Stimulated activated CD4-positive, alpha-beta T cell treated with anti-CD3 and anti-CD28 coated beads, Interleukin-1b, Interleukin-23, amount 100 ng/mL, for 48 hours (primary cell): ENCODE measurements around the gene CSTB.

Source experiments
- DNase-seq: peaks from one replicate; pipeline ENCODE4 v3.0.0-alpha.2; 2020

Gene CSTB

DNA sequence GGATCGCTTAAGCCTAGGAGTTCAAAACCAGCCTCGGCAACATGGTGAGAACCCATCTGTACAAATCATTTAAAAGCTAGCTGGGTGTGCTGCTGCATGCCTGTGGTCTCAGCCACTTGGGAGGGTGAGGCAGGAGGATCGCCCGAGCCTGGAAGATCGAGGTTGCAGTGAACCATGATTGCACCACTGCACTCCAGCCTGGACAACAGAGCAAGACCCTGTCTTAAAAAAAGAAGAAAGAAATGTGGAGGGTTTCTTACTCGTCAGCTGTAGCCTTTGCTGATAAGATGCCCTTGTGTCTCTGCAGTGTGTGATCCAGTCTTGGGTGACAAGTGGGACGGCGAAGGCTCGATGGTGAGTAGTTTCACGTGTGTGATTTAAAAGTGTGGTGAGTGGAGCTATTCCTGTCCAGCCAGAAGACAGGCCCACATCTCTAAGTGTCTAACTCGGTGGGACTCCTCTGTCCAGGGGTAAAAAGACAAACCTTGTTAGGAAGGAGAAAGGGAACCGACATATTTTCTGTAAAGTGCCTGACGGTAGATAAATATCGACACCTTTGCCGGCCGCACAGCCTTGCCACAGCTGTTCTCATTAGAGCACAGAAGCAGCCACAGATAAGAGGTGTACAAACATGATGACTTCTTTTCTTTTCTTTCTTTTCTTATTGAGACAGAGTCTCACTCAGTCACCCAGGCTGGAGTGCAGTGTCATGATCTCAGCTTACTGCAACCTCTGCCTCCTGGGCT lies 30.2 kb downstream of the CSTB start:
- DNase-seq: no peak

DNA sequence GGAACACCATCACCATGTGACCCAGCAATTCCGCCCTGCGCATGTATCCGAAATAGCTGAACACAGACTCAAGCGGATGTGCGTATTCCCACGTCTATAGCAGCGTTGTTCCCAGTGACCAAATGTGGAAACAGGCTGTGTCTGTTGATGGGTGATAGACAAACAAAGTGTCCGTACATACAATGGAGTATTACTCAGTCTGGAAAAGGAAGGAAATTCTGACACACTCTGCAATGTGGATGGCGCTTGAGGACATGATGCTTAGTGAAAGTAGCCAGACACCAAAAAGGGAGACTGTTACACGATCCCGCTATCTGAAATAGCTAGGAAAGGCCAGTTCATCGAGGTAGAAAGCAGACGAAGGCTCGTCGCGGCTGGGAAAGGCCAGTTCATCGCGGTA lies 31.4 kb downstream of the CSTB start:
- no peak for DNase-seq

DNA sequence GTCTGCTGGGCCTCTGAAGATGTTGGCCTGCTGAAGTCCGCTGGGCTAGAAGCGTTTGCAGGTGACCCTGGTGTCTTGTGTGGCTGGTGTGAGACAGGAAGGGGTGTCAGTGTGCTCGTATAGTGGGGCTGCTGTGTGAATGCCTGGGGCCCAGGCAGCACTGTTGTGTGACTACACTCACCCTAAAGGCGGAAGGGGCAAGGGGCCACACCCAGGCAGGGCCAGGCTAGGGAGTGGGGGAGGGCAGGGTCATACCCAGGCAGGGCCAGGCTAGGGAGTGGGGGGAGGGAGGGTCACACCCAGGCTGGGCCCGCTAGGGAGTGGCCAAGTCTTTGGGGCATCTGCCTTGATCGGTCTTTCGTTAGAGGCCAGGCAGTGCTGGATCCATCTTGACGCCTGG lies 32.2 kb downstream of the CSTB start:
- DNase-seq: no peak

DNA sequence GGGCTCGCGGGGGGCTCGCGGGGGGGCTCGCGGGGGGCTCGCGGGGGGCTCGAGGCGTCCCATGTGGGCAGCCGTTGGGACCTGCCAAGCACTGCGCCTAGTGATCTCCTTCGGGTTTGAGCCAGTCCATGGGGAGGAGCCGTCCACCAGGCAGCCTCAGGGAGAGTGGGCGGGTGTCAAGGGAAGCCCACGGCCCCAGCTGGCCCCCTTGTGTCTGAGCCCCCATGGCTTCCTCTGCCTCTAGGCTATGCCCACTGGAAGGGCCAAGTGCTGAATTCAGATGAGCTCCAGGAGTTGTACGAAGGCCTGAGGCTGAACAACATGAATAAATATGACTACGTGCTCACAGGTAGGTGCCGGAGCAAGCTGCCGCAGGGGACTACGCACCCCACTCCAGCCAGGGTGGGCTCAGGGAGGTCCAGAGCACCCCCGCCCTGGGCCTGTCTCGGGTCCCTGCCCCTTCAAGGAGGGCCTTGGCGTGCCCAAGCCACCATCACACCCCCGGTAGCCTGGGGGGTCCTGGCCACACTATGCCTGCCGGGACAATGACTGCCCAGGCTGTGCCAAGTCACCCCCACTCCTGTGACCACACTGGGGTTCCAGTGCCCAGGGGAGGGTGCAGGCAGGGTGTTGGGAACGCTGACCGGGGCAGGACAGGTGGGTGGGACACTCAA lies 34.5 kb downstream of the CSTB start:
- DNase-seq: no peak

DNA sequence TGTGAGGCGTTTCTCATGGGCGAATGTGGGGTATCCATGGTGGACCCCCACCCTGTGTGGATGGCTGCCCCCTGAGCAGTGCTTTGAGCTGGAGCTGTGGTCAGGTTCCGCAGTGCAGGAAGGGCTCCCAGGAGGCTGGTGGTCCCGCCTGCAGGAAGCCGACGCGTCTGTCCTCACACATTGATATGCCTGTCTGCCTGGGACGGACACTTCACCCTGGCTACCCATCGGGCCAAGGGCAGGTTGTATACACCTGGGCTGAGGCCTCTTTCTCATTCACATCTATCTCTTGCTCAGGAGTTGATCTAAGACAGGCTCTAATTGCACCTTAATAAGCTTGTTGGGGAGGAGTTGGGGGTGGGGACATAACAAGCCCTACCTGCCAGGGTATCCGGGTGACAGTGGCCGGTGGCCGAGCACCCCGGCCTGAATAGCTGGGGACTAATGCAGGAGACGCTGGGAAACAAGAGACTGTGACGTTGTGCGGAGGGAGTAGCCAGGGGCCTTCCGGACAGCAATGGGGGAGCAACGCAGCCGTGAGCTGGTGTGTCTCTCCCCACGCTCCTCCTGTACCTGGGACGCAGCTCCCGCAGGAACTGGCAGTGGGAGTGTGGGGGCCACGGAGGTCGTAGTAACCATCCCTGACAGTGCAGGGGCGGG lies 35.5 kb downstream of the CSTB start:
- no peak for DNase-seq

DNA sequence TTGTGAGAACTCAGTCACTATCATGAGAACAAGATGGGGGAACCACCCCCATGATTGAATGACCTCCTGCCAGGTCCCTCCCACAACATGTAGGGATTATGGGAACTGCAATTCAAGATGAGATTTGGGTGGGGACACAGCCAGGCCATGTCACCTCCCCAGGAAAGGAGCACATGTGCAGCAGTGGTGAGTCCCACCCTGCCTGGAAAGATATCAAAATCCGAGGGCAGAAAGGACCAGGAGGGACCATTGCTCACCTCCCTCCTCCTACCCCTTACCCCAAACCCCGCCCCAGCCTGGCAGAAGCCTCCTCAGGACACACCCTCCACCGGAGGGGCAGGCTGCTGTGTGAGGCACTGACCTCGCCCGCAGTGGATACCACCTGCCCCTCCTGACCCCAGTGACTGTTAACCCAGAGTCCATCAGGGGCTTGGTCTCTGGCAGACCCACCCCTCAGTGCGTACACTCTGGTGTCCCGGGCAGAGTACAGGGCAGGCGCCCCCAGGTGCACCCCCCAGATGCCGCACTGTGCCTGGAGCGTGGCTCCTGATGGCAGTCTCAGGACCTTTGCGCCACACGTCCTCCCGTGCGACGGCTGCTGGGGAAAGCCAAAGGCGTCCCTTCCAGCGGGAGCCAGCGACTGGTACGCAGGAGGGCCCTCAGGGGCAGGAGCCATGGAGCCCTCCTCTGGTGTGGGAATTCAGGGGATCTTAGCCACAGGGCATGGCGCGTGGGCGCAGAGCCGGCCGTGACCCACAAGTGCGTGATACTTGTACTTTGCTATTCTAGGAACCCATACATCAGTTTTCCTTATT lies 36.3 kb downstream of the CSTB start:
- no peak for DNase-seq

DNA sequence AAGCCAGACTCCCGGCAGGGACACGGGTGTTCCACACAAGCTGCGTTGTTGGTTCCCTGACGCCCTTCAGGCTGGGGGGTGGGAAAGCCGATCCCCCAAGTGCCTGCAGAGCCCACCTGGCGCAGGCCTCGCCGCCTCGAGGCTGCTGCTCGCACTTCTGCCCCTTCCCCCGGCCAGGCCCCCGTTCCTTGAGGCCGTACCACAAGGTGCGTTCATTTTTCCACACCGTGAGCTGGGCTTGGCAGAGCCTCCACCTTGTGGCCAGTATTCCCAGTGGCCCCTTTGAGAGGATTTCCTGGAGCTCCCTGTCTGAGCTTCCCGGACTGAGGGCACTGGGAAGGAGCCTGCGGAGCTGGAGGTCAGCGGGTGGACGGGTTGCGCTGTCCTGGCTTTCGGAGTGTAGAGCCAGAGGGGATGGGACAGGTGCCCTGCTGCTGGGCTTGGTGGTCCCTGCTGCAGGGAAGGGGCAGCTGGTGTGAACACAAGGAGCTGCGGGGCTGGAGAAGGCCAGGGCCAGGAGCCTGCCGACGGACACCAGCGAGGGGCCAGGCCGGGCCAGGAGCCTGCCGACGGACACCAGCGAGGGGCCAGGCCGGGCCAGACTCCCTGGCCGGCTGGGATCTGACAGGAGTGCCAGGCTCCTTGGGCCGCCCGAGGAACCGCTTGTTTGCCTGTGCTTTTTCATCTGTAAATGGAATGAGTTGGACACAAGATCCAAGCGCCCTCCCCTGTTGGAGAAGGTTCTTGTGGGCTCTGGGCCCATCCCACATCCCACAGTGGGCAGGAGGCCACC lies 38.8 kb downstream of the CSTB start:
- no peak for DNase-seq

DNA sequence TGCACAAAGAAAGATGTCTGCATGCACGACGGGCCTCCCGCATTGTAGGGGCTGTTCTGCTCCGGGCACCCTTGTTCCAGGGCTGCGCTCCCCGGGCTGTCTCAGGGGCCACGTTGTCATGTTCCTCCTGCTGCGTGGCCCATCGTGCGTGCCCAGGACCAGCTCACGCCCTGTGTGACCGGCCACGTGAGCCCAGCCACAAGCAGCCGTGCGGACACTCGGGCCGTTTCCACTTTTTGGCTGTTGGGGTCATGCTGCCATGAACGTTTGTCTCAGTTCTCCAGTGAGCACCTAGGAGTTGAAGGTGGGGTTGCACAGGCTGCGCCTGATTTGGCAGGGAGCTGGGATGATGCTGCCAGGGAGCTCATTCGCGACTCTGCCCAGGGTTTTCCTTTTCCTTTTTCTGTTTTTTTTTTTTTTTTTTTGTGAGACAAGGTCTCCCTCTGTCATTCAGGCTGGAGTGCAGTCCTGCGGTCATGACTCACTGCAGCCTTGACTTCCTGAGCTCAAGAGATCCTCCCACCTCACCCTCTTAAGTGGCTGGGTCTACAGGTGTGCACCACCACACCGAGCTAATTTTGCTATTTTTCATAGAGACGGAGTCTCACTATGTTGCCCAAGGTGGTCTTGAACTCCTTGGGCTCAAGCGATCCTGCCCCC lies 39.8 kb downstream of the CSTB start:
- DNase-seq: no peak

DNA sequence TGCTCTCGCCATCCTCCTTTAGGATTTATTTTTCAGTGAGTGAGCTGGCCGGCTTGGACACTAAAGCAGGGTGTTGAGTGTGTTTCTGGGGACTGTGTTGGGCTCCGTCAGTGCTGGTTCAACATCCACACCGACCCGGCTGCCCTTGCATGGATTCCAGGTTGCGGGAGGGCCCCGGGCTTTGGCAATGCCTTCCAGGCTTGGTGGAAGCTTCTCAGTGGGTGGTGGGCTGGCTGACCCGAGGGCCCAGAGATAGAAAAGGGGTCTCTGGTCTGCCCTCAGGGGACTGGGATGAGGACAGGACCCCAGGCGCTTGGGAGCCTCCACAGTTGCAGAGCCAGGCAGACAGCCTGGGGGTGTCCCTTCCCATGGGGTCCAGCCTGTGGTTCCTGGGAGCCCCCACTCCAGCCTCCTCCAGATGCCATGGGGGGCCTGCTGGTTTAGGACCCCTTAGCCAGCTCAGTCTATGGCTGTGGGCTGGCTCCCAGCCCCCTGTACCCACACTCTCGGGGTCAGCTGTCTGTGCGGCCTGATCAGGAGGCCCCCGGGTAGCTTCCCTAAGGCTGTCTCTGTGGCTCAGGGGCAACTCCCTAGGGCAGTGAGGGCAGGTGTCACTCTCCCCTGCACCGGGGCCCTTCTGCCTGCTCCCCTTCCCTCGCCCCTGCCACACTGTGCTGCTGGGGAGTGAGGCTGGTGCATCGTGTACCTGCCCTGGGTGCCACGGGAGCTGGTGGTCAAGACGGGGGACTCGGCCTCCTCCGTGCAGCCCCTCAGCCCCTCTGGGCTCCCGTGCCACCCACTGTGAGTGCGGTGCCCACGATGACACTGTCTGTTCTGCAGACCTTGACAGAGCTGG lies 40.6 kb downstream of the CSTB start:
- DNase-seq: no peak

DNA sequence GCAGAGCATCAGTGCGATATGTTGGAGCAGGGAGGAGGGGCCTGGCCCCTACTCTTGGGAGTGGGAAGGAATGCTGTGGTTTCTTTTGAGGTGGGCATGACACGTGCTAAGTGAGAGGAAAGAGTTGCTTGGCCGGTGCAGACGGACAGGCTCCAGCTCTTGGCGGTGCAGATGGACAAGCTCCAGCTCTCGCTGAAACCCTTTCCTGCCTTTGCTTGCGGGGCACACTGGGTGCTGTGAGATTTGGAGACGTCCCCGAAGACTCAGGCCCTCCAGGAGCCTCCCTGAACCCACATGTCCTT lies 41.2 kb downstream of the CSTB start:
- DNase-seq: no peak

DNA sequence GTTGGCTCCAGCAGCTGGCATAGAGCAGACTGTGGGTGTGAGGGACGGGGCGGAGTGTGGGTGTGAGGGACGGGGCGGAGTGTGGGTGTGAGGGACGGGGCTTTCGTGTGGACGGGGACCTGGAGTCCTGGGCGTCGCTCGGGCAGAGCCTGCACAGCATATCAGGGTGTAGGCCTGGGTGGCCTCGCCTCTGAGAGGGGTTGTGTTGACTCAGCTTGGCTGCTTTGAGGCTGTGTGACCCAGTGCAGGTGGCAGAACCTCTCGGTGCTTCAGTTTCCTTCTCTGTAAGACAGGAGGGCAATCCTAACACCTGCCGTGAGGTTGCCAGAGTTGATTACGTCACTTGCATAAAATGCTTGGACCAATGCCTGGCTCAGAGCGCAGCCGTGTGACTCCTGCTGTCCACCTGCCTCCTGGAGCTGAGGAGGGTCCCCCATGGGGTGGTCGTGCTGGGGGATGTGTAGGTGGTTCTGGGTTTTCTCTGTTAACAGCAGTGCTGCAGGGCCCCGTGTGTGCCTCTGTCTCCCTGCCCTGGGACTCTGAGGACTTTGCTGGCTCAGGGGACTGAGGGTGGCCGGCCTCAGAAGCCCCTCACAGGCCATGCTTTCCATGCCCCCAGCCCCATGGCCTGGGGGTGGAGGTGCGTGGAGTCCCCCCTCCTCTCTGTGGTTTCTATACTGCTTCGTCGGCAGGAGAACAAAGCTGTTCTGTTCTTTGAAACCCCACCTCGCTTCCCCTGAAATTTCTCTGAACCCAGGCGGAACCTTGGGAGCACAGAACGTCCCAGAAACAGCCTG lies 41.8 kb downstream of the CSTB start:
- peak; percentile 36 for DNase-seq

DNA sequence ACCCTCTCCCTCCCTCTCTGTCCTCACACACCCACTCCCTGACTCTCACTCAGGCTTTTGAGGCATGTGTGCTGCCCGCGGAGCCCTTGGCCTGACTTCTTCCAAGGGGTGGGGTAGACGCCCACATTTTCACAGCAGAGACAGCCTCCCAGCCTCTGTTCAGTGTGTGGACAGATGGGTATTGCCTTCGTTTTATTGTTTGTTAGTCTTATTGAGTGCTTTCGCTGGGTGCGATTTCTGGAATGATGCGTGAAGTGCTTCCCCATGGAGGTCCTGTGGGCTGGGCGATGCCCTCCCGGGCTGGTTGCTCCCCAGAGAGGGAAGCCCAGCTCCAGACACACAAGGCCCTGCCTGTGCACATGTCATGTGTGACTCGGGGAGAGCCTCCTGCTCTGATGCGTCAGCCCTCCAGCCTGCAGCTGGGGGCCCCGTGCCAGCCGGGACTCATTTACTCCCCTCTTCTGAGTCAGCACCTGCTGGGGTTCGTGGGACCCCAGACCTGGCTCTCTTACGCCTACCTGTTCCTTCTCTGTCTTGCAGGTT lies 42.5 kb downstream of the CSTB start:
- DNase-seq: no peak

DNA sequence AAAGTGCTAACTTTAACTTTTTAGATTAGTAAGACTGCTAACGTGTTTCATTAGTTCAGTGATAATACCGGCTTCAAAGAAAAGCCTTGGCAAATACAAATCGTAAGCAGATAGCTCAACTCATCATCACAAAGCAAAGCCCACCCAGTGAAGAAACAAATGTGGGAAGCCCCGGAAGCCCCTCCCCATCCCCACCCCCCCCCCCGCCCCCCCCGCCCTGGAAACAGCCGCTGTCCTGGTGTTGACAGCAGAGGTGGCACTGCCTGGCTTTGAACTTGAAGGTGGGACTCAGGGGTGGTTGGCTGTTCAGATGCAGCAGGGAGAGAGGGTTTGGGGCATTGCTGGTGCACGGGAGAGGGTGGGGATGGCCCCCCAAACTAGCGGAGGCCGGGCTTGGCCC lies 43.0 kb downstream of the CSTB start:
- DNase-seq: no peak

DNA sequence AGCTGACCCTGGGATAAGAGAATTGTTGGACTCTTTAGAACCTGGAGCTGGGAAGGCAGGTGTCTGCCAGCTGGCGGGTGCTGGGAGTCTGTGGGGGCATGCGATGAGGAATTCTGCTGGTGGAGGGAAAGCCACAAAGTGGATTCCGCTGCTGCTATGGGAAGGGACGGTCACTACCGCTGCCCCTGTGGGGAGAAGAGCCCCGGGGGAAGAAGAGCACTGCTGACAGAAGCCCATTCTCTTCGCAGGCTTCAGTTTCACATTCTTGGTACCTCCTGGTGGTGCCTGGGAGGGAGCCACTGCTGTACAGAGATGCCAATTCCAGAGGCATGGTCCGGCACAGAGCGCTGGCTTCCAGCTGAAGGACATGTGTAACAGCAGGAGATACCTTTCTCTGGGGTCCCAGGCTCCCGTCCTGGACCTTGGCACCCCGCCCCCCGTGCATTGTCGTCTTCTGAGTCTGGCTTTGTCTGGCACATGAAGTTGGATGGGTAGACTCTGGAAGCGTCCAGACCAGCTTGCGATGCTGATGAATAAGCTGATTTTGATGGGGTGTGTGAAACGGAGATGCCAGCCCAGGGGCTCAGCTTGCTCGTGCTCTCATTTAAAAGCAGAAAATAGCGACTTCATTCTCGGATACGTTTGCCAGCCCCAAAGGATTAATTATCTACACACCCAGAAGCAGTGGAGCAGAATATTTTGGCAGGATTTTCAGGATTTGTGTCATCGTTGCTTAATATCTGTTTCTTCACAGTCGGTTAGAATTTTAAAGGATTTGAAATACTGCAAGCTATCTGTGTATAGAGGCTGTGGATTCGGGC lies 44.0 kb downstream of the CSTB start:
- DNase-seq: no peak

DNA sequence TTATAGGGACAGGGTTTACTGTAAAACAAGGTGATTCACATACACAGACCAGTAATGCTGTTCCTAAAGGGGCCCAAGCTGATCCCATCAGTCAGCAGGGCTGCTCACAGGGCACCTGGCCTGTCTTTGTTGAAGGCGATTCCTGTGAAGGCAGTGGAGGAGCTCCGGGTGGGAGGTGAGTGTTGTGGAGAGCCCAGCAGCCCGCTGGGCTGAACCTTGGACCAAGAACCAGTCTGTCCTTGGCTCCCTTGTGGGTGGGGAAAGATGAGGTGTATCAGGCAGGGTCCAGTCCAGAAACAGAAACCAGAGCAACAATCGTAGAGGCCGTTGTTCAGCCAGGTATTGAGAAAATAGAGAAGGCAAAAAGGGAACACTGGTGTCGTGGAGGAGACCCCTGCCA lies 44.6 kb downstream of the CSTB start:
- DNase-seq: no peak

DNA sequence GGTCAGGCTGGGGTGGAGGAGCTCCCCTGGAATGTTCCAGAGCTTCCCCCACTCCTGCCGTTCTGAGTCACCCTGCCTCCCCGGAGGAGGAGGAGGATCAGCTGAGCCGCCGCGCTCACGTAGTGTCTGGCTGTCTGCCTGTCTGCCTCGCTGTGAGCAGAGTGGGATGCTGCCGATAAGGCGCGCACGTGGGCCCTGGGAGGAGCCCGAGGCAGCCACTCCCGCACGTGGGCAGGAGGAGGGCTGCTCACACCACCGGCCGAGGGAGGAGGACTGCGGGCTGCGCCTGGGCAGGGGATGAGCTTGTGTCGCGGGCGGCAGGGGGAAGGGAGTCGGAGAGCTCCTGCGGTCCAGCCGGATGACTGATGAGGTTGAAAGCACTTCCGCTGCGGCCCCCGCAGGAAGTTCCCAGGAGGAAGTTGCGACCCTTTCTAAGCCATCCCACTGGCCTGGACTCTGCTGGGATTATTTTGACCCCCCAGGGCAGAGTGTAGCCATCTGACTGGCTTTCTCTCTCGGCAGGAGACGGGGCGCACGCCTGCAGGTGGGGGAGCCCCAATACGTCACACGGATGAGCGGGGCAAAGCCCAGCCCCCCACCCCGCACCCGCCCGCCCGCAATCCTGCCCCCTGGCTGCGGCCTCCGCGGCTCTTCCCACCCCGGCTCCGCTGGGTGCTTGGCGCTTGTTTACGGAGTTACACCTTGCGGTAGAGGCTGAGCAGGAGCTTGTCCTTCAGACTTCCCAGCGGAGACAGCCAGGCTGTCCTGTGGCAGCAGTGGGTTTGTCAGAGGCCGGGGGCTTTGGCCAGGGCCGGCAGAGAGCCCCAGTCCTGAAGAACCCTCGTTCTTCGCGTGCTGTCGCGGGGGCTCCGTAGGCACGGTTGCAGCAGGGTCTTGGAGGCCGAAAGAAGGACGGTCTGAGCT lies 47.4 kb downstream of the CSTB start:
- peak; percentile 84 for DNase-seq

DNA sequence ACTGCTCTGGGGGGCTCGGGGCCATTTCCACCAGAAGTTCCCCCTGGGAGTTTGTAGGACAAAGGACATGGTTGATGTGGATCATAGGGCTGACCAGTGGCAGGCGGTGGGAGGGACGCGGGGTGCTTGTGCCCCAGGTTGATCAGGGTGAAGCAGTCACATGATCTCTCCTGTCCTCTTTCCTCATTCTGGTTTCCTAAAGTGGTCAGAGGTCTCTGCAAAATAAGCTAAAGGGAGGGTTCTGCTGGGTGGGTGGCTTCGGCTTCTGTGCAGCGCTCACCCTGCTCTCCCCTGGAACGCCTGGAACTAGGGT lies 48.0 kb downstream of the CSTB start:
- no peak for DNase-seq

DNA sequence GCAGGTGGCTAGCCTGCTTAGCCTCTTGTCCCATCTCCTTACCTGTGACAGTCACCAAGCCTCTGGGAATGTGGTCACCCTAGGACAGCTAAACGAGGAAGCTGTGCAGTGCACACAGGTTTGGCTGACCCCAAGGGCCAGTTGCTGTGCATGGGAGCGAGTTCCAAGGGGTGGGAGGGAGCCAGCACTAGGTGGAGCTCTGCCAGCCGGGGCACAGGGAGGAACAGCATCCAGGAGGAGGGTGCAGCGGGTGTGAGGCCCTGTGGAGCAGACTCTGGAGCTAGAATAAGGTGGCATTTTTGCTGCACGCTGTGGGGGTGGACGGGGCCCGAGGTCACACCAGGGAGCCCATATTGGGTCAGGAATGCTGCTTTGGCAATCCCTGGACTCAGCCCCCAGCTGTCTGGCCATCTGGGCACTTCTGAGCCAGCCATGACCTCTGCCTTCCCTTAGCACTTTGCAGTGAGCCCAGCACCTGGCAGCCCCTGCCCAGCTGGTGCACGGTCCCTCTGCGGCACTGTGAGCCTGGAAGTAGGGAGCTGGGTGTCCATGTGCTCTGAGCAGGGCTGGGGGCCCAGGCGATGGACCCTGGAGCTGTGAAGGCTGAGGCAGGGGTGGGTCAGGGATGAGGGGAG lies 48.5 kb downstream of the CSTB start:
- no peak for DNase-seq
